ENCODE measurements around the gene CARS1. TPM values are rescaled to one million over a fixed set of nuclear protein-coding genes. Genes with fewer than 3 reads are reported as not detected.

CARS1 gene
- total and polyA plus RNA-seq, 9 of the 15 experiments (the other 6 are each of a cell fraction or from before 2014, with no cell fraction given) = 14.4 to 106 (median 73.6) TPM

GRCh38 chr11:3057069-3057963 is at the start of gene CARS1 (continued):
- TF ChIP-seq ID3 (CRISPR knock-in tag; IDR thresholded peaks at IDR 0.05) = no peak
- TF ChIP-seq ID3 (tag; IDR thresholded peaks at IDR 0.05) = peak; percentile 78
- no peak for TF ChIP-seq PPARD (CRISPR knock-in tag; IDR thresholded peaks at IDR 0.05)
- no peak for TF ChIP-seq ATF2 (CRISPR knock-in tag; IDR thresholded peaks at IDR 0.05)
- no peak for TF ChIP-seq TSHZ1 (CRISPR knock-in tag; IDR thresholded peaks at IDR 0.05)
- no peak for TF ChIP-seq PCBP2 (IDR thresholded peaks at IDR 0.05; ENCODE audit: low read depth, low read length, poor library complexity, severe bottlenecking)
- peak; percentile 99 for TF ChIP-seq ETV1 (tag; conservative IDR thresholded peaks at IDR 0.05; ENCODE audit: low read depth)
- peak; percentile 77 to 86 for TF ChIP-seq SIX5 (IDR thresholded peaks at IDR 0.05; ENCODE audit: borderline replicate concordance in 1 of 2, insufficient read depth in 1 of 2, low read depth in 1 of 2, low read length in 2 of 2)
- TF ChIP-seq ZKSCAN8 (CRISPR knock-in tag; IDR thresholded peaks at IDR 0.05) = no peak
- no peak for TF ChIP-seq FOS (IDR thresholded peaks at IDR 0.05; ENCODE audit: extremely low read depth, insufficient read length)
- peak; percentile 56 to 66 for TF ChIP-seq NRF1 (conservative IDR thresholded peaks at IDR 0.05 in 1 of 2, IDR thresholded peaks at IDR 0.05 in 1 of 2)
- peak; percentile 46 to 64 for TF ChIP-seq E2F6 (IDR thresholded peaks at IDR 0.05; ENCODE audit: borderline replicate concordance in 1 of 2, extremely low read depth in 1 of 2, insufficient read depth in 1 of 2, insufficient read length in 1 of 2, low read depth in 1 of 2, low read length in 1 of 2, poor library complexity in 1 of 2, severe bottlenecking in 1 of 2)
- TF ChIP-seq MBD2 (IDR thresholded peaks at IDR 0.05; ENCODE audit: borderline replicate concordance, low read depth) = peak; percentile 75; the same call in 1 of the 2 replicates
- 0 out of 2 replicates have a peak, but pooled peaks have one; percentile 49 for TF ChIP-seq NFRKB (IDR thresholded peaks at IDR 0.05; ENCODE audit: low read depth)
- TF ChIP-seq POLR2G (IDR thresholded peaks at IDR 0.05; ENCODE audit: low read depth, low read length) = peak; percentile 99
- TF ChIP-seq PATZ1 (CRISPR knock-in tag; IDR thresholded peaks at IDR 0.05; ENCODE audit: borderline replicate concordance) = no peak
